A673 (cell line): Measurements from ENCODE around the gene FAM120AOS. TPM values are rescaled to one million over a fixed set of nuclear protein-coding genes. Genes with fewer than 3 reads are reported as not detected.

Experiments
- BruUV-seq: library from RNA; stranded (reverse); fragments of 400-500 nt; replicated peaks from 2 replicates; lab custom pipeline; 2021; lab: Mats Ljungman, UMichigan
- CTCF ChIA-PET: fragments of 300-600 bp; sonication (Branson Sonifier 250); formaldehyde crosslinking; loops from one replicate; lab custom pipeline; 2022; ENCODE audit warnings: antibody characterized with exemption; lab: Charles Lee
- POLR2A ChIA-PET: fragments of 300-600 bp; sonication (Branson Sonifier 250); formaldehyde crosslinking; loops from one replicate; lab custom pipeline; 2022; ENCODE audit warnings: antibody characterized with exemption; ENCODE audit not compliant: low non-redundant PET; lab: Charles Lee
- DNase-seq: peaks from one replicate; pipeline ENCODE4 v3.0.0-alpha.2; 2015; ENCODE audit warnings: low spot score
- H3K27ac ChIP-seq: fragments of 200-600 bp; sonication (generic); 2 replicates; pipeline ENCODE4 v1.5.1; 2016; ENCODE audit warnings: mixed run types, low read depth, mild to moderate bottlenecking, mixed read lengths, antibody characterized with exemption, low read length; ENCODE audit not compliant: poor library complexity, severe bottlenecking
- H3K27me3 ChIP-seq: fragments of 200-600 bp; sonication (generic); replicated peaks from 2 replicates; pipeline ENCODE4 v1.6.1; 2017; ENCODE audit warnings: mixed run types, low read depth, mild to moderate bottlenecking, mixed read lengths, antibody characterized with exemption, low read length; ENCODE audit not compliant: insufficient read depth, poor library complexity
- H3K36me3 ChIP-seq: fragments of 200-600 bp; sonication (generic); 2 replicates; pipeline ENCODE4 v1.6.1; 2016; ENCODE audit warnings: mixed run types, mild to moderate bottlenecking, mixed read lengths, antibody characterized with exemption, low read length; ENCODE audit not compliant: insufficient read depth, poor library complexity, severe bottlenecking
- H3K4me1 ChIP-seq: fragments of 200-600 bp; sonication (generic); 2 replicates; pipeline ENCODE4 v1.6.1; 2017; ENCODE audit warnings: mixed run types, mild to moderate bottlenecking, mixed read lengths, antibody characterized with exemption, low read length; ENCODE audit not compliant: insufficient read depth, poor library complexity, severe bottlenecking
- H3K4me3 ChIP-seq: fragments of 200-600 bp; sonication (generic); 2 replicates; pipeline ENCODE4 v1.5.1; 2016; ENCODE audit warnings: low read depth, mixed run types, mild to moderate bottlenecking, mixed read lengths, low read length; ENCODE audit not compliant: poor library complexity, severe bottlenecking
- H3K9me3 ChIP-seq: fragments of 200-600 bp; sonication (generic); 2 replicates; pipeline ENCODE4 v1.6.1; 2016; ENCODE audit warnings: mixed run types, low read depth, mild to moderate bottlenecking, mixed read lengths, antibody characterized with exemption, low read length; ENCODE audit not compliant: poor library complexity, severe bottlenecking
- EZH2 ChIP-seq: fragments of 200-600 bp; sonication (generic); IDR thresholded peaks from 2 replicates; pipeline ENCODE4 v1.6.1; 2017; ENCODE audit warnings: borderline replicate concordance, low read depth, mild to moderate bottlenecking, mixed read lengths, antibody characterized with exemption, low read length; ENCODE audit not compliant: poor library complexity, severe bottlenecking
- intact Hi-C: fragments of 100-400 bp; cut with micrococcal nuclease; formaldehyde crosslinking; loops from one replicate; pipeline ENCODE4 v1.10.0; 2022; ENCODE audit not compliant: unreplicated experiment
- total RNA-seq: library from RNA; stranded (reverse); gene quantifications from 2 replicates; pipeline ENCODE4 v1.2.3, GENCODE V29; 2021
- TF ChIP-seq, protein P1 (sequence below): fragments of 300-800, 200-600 bp; sonication (generic); conservative IDR thresholded peaks from 2 replicates; pipeline ENCODE4 v1.5.1; 2017; ENCODE audit warnings: low read depth, mild to moderate bottlenecking, antibody characterized with exemption, low read length, moderate library complexity, mixed read lengths

Gene FAM120AOS
- total RNA-seq, 1 experiment from 2014 or later: 34.5 TPM

DNA sequence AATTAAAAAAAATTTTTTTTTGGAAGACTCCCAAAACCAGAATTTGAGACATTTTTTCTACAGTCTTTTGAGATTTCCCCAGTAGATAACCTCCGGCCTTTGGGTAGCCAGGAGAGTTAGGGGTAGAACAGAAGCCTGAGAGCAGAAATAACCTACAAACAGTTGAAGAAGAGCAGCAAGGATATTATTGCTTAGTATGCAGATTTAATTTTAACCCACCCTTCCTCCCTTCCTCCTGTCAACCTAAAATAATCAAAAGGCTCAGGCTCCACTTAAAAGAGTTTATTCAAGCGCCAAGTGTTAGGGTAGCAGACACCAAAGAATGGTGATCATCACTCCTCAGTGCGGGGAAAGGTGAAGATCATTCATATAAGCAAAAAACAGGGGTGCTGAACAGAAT lies 19.3 kb downstream of the FAM120AOS start:
- TF ChIP-seq EZH2: no peak
- TF ChIP-seq, protein P1, sequence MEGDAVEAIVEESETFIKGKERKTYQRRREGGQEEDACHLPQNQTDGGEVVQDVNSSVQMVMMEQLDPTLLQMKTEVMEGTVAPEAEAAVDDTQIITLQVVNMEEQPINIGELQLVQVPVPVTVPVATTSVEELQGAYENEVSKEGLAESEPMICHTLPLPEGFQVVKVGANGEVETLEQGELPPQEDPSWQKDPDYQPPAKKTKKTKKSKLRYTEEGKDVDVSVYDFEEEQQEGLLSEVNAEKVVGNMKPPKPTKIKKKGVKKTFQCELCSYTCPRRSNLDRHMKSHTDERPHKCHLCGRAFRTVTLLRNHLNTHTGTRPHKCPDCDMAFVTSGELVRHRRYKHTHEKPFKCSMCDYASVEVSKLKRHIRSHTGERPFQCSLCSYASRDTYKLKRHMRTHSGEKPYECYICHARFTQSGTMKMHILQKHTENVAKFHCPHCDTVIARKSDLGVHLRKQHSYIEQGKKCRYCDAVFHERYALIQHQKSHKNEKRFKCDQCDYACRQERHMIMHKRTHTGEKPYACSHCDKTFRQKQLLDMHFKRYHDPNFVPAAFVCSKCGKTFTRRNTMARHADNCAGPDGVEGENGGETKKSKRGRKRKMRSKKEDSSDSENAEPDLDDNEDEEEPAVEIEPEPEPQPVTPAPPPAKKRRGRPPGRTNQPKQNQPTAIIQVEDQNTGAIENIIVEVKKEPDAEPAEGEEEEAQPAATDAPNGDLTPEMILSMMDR: no peak
- no peaks in the 10 kb centered on the region for H3K27me3 ChIP-seq
- H3K4me3 ChIP-seq: no peak overlapping the region
- no peaks in the 10 kb centered on the region for H3K36me3 ChIP-seq
- no TSS peak for BruUV-seq
- intact Hi-C loops: no loop called here
- H3K4me1 ChIP-seq: no peaks in the 10 kb centered on the region
- no peak overlapping the region for H3K27ac ChIP-seq
- no peak for DNase-seq
- H3K9me3 ChIP-seq: no peaks in the 10 kb centered on the region
- POLR2A ChIA-PET: no interaction called here
- CTCF ChIA-PET: no interaction called here

DNA sequence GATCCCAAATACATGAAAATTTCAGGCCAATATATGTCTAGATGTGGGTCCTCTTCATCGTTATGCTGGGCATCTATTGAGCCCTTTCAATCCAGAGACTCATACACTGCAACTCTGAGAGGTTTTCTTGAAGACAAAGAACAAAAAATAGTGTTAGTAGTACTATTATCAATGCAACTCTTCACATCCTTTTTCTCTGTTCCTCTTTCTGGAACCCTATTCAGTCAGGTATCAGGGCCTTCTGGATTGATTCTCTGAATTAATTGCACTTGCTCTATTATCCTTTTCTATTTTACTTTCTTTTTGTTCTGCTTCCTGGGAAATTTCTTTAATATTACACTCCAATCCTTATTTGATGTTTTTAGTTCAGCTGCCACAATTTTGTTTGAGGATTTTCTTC lies 20.4 kb downstream of the FAM120AOS start:
- ChIA-PET CTCF (no interaction called here), POLR2A (no interaction called here)
- intact Hi-C loops: no loop called here

DNA sequence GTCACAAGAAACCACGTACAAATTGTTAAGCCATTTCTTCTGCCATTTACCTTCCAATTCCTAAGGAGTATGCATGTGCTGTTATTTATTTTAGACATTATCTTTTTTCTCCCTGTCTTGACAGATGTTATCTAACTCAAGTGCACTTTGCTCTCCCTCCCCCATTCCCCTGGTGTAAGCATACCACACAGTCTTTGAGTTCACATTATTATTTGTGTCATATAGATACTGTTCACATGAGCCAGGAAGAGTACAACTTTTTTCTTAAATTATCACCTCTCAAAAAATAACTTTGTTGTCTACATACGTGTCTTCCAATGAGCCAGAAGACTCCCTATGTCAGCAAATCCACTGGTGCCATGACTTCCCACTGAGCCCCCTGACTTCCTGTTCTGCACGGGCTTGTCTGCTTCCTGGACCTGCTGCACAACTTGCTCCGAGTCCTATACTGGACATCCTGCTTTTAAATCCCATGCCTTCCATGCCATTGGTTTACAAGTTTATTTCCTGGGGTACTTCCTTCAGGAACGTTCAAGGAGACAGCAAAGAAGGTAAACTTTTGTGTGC lies 21.8 kb downstream of the FAM120AOS start:
- Histone ChIP-seq H3K36me3 (no peaks in the 10 kb centered on the region), H3K27me3 (no peaks in the 10 kb centered on the region), H3K27ac (no peak overlapping the region), H3K4me1 (no peaks in the 10 kb centered on the region), H3K4me3 (no peak overlapping the region), H3K9me3 (no peaks in the 10 kb centered on the region)
- intact Hi-C loops: no loop called here
- POLR2A ChIA-PET: no interaction called here
- CTCF ChIA-PET: no interaction called here
- BruUV-seq: no TSS peak
- no peak for TF ChIP-seq EZH2
- TF ChIP-seq, protein P1: no peak
- DNase-seq: no peak

More for the DNA sequence above, 20.4 kb downstream of the FAM120AOS start:
- BruUV-seq: no TSS peak
- no peak for TF ChIP-seq EZH2
- TF ChIP-seq, protein P1: no peak
- no peaks in the 10 kb centered on the region for H3K36me3 ChIP-seq
- no peaks in the 10 kb centered on the region for H3K4me1 ChIP-seq
- no peaks in the 10 kb centered on the region for H3K27me3 ChIP-seq
- H3K4me3 ChIP-seq: no peak overlapping the region
- no peak for DNase-seq
- no peaks in the 10 kb centered on the region for H3K9me3 ChIP-seq
- H3K27ac ChIP-seq: no peak overlapping the region
